Stimulated activated CD8-positive, alpha-beta memory T cell treated with anti-CD3 and anti-CD28 coated beads, Interleukin-7, amount 100 ng/mL, for 48 hours (primary cell): ENCODE measurements around the gene UTF1.

ENCODE experiments used
- DNase-seq, 2 donors: peaks; one replicate each; pipeline ENCODE4 v3.0.0-alpha.2; 2020; ENCODE audit warnings: low read depth in 1 of 2; ENCODE audit errors: extremely low read depth in 1 of 2

Gene UTF1

DNA sequence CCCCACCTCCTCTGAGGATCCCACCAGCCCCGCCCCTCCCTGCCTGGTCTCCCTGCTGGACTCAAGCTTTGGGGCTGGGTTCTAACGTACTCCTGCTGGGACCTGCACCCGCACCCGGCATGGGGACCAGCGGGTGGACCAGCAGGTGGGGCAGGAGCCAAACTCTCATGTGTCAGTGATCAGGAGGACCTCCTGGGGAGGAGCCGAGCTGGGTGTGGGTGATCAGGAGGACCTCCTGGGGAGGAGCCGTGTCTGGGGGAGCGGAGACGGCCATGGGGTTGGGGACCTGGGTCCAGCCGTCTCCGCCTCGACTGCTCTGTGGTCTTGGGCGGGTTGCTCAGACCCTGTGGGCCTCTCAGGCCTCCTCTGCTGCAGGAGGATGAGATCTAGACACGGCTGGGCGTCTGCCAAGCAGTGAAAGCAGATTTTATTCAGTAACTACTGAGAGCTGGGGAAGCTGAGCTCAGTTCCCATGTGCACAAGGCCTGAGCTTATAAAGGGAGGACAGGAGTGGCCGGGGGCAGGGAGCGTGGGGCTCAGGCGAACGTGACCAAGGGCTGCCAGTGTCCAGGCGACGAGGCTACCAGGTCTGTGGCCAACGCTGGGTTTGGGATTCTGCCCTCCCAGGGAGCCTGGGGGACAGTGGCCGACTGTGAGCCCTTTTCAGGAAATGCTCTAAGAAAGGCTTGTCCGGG is 33.6 kb upstream of the UTF1 start:
- DNase-seq, result no peak

DNA sequence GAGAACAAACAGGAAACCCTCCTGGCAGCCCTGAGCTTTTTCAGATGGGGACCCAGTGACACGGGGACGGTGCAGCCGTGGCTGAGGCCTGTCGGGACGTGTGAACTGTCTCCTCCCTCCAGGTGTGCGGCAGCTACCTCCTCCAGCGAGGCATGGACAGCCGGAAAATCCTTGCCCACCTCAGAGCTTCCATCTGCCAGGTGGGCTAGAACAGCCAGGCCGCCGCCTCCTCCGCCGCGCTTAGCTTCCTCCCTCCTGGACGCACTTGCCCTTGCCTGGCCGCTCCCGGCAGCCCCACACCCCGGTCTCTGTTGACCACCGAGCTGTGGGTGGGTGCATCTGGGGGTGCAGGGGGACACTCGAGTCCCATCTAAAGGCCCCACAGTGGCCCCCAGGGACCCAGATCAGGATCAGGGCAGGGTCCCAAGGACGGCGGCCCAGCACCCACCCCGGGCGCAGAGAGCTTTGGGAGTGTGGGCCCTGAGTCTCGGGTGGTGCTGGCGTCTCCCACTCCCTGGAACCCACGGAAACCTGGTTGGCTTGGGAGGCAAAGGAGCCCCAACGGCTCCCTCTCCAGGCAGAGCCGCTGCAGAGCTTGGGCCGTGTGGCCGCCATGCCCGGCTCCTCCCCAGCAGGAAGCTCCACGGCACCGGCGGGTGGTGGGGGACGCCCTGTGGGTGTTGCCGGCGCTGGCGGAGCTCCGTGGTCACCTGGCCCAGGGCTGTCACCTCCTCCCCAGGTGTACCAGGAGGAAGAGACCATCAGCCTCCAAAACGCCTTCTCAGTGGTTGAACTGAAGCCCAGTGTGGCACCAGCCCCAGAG is 32.9 kb upstream of the UTF1 start:
- DNase-seq, result no peak

- DNase-seq, result no peak
Observed at GRCh38 chr10:133197786-133198185, 32.2 kb upstream of the UTF1 start.

- DNase-seq, result no peak
Observed at GRCh38 chr10:133198206-133198605, 31.8 kb upstream of the UTF1 start.

DNA sequence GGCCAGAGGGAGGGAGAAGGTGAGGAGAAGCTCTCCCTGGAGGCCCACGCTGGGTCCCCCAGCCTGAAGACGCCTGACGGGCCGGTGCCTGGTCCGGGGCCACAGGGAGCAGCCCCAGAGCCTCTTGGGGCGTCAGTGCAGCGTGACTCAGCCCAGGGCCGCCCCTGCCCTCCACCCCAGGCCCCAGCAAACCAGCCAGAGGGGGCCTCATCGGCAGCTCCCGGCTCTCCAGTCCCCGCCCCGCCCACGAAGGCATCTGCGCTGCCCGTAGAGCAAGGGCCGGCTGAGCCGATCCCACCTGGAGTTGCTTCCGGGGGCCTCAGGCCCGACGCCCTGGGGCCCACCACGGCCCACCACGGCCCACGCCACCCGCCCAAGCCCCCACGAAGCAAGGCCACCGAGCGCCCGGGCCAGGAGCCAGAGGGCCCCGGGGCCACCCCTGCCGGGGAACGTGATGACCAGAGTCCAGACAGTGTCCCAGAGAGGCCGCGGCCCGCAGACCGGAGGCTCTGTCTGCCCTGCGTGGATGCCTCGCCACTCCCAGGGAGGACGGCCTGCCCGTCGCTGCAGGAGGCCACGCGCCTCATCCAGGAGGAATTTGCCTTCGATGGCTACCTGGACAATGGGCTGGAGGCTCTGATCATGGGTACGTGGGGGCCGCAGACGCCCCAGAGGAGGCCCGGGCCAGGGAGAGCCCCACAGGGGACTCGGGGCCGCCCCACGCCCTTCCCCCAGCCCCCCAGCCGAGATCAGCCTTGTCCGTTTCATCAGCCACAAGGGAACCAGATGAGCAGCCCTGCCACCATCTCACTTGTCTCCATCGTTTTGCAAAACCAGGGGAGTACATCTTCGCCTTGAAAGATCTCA is 31.2 kb upstream of the UTF1 start:
- DNase-seq, result no peak

- no peak for DNase-seq
Observed at GRCh38 chr10:133199488-133199885, 30.5 kb upstream of the UTF1 start.

- DNase-seq, result no peak
Observed at GRCh38 chr10:133199992-133200611, 29.9 kb upstream of the UTF1 start.

- DNase-seq, result no peak
Observed at GRCh38 chr10:133200621-133201031, 29.4 kb upstream of the UTF1 start.

DNA sequence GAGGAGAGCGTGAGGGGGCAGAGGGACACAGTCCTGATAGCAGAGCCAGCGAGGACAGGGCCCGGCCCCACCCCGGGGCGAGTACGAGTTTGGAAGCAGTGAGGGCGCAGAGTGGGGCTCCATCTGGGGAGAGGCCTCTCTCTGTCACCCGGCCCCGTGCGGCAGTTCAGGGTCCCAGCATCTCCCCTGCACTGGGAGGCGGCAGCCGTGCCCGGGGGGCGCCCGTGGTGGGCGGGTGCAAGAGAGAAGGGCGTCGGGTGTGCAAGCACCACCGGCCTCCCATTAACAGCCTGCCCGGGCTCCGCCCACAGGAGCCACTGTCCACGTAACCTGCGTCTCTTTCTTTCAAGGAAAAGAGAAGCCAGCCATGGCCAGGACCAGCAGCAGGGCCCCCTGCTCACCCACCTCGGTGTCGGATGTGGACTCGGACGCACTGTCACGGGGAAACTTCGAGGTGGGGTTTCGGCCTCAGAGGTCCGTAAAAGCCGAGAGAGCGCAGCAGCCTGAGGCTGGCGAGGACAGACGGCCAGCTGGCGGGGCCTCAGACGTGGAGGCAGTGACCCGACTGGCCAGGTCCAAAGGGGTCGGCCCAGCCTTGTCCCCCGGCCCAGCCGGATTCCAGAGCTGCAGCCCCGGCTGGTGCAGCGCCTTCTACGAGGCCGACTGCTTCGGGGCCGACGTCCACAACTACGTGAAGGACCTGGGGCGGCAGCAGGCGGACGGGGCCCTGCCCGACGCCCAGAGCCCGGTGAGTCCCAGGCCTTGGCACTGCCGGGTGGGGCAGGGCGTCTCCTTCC is 28.7 kb upstream of the UTF1 start:
- no peak for DNase-seq

GRCh38 chr10:133201948-133202725 is 27.9 kb upstream of the UTF1 start:
- no peak for DNase-seq

GRCh38 chr10:133202778-133203651 is 27.0 kb upstream of the UTF1 start:
- DNase-seq, result no peak

DNA sequence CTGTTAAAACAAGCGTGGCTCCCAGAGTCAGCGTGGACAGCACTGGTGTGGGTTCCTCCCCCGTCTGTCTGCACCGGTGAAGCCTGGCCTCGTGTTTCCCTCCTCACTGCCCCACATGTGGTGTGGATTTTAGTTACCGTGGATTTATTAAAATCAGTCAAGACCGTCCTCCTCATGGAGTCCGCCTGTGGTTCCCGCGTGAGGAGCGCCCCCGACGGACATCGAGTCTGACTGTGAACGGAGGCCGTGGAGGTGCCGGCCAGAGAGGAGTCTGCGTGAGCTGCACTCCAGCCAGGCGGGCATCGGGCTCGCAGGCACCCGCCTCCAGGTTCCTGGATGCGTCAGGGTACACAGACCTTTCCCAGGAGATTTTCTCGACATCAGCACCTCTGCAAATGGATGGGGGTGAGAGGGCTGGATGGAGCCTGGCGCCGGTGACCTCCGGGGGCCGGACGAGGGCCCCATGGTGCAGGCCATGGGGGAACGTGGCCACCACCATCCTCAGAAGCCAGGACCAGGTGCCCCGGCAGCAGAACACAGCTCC is 26.3 kb upstream of the UTF1 start:
- no peak for DNase-seq

DNA sequence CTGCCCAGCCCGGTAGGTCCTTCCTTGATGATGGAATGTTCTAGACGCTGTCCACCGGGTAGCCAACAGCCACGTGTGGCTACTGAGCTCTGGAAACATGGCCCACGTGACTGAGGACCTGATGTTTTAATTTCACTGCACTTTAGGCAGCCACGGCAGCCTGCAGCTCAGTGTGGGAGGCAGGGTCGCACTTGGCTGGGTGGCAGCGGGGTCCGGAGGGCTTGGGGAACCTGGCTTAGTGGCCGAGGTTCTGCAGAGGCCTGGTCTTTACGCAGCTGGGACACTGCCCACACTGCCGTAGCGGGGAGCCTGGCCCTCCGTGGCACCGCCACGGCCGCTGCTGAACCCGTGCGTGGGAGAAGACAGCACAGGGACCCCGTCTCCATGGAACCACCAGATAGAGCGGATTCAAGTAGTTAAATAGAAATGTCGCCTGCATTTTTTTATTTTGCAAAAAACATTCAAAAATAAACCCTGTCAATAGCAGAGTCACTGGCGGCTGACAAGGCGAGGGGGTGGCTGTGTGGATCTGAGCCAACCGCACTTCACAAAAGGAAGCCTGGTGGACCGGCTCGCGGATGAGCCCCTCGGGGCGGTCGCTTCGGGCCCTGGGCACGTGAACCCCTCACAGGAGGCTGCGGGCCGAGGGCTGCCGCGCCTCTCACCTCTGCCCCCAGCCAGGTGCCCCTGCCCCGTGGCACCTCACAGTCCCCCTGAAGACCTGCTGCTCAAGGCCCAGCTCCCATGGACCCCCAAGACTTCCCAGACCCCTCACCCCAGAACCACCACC is 25.6 kb upstream of the UTF1 start:
- no peak for DNase-seq

GRCh38 chr10:133205146-133205545 is 24.9 kb upstream of the UTF1 start:
- DNase-seq, result no peak

- no peak for DNase-seq
Observed at GRCh38 chr10:133206356-133207040, 23.5 kb upstream of the UTF1 start.

GRCh38 chr10:133207041-133207600 is 22.9 kb upstream of the UTF1 start:
- no peak for DNase-seq
